Measurements from ENCODE around the gene RELA.
A peak's percentile ranks its signal among the peaks of the same experiment; 100 is the strongest.
"Not testable (repeated sequence)": the region's sequence is repeated elsewhere in the genome, so short reads cannot be mapped to it uniquely, and the experiment has no call there.

RELA gene

DNA sequence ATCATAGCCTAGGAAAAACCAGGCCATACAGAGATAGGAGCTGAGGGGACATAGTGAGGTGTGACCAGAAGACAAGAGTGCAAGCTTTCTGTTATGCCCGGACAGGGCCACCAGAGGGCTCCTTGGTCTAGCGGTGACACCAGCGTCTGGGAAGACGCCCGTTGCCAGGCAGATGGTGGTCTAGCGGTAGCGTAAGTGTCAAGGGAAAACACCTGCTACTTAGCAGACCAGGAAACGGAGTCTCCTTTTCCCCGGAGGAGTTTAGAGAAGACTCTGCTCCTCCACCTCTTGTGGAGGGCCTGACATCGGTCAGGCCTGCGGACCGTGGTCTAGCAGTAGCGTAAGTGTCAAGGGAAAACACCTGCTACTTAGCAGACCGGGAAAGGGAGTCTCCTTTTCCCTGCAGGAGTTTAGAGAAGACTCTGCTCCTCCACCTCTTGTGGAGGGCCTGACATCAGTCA, 43.6 kb upstream of the RELA start:
- peak overlapping the region; percentile 16; the same call in 1 of the 2 replicates for H3K4me3 ChIP-seq (replicated peaks; ENCODE audit: low read depth, low read length)
- peak; percentile 49 for DNase-seq (ENCODE audit: extremely low read depth, insufficient read length)
- H3K27me3 ChIP-seq (replicated peaks; ENCODE audit: control insufficient read depth, insufficient read depth, low read length); H3K36me3 ChIP-seq (ENCODE audit: control insufficient read depth, insufficient read depth, low read length): not testable (repeated sequence)
- TF ChIP-seq, protein P1, sequence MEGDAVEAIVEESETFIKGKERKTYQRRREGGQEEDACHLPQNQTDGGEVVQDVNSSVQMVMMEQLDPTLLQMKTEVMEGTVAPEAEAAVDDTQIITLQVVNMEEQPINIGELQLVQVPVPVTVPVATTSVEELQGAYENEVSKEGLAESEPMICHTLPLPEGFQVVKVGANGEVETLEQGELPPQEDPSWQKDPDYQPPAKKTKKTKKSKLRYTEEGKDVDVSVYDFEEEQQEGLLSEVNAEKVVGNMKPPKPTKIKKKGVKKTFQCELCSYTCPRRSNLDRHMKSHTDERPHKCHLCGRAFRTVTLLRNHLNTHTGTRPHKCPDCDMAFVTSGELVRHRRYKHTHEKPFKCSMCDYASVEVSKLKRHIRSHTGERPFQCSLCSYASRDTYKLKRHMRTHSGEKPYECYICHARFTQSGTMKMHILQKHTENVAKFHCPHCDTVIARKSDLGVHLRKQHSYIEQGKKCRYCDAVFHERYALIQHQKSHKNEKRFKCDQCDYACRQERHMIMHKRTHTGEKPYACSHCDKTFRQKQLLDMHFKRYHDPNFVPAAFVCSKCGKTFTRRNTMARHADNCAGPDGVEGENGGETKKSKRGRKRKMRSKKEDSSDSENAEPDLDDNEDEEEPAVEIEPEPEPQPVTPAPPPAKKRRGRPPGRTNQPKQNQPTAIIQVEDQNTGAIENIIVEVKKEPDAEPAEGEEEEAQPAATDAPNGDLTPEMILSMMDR (IDR thresholded peaks at IDR 0.05; ENCODE audit: insufficient read depth, low read length, poor library complexity, severe bottlenecking): peak; percentile 59

DNA sequence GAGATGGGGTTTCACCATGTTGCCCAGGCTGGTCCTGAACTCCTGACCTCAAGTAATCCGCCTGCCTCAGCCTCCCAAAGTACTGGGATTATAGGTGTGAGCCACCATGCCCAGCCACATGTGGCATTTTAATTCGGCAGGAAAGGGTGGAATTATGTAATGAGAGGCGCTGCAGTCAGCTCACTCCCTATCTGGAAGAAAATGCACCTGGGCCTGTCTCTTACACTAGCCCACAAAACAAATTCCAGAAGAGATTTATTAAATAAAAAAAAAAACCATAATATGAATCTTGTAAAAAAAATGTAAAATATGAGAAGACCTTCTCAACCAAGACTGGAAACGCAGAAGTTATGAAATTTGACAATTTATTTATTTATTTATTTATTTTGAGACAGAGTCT, 41.1 kb upstream of the RELA start:
- TF ChIP-seq, protein P1 (IDR thresholded peaks at IDR 0.05; ENCODE audit: insufficient read depth, low read length, poor library complexity, severe bottlenecking): no peak
- H3K36me3 ChIP-seq (ENCODE audit: control insufficient read depth, insufficient read depth, low read length): no peaks in the 10 kb centered on the region

GRCh38 chr11:65701686-65702085, 39.0 kb upstream of the RELA start:
- Histone ChIP-seq H3K4me3 (replicated peaks; ENCODE audit: low read depth, low read length) (no peak overlapping the region), H3K27me3 (replicated peaks; ENCODE audit: control insufficient read depth, insufficient read depth, low read length) (no peaks in the 10 kb centered on the region), H3K36me3 (ENCODE audit: control insufficient read depth, insufficient read depth, low read length) (no peaks in the 10 kb centered on the region)
- TF ChIP-seq, protein P1 (IDR thresholded peaks at IDR 0.05; ENCODE audit: insufficient read depth, low read length, poor library complexity, severe bottlenecking): no peak
- DNase-seq (ENCODE audit: extremely low read depth, insufficient read length): no peak

More for the DNA sequence above, 41.1 kb upstream of the RELA start:
- no peak for DNase-seq (ENCODE audit: extremely low read depth, insufficient read length)
- no peak overlapping the region for H3K4me3 ChIP-seq (replicated peaks; ENCODE audit: low read depth, low read length)
- no peaks in the 10 kb centered on the region for H3K27me3 ChIP-seq (replicated peaks; ENCODE audit: control insufficient read depth, insufficient read depth, low read length)

DNA sequence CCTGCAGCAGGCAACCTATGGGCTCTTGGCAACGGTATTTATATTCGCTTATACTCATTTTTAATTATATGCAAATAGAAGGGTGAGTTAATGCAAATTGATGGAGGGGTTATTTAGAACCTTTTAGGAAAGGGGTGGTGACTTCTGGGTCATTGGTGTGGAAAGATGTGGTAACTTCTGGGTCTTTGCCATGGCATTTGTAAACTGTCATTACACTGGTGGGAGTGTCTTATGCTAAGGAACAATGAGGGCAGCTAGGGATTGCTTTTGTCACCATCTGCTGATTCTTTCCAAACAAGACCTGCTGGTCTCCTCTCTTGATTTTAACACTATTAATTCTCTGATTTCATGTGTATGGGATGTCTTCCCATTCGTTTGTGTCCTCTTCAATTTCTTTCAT, 37.7 kb upstream of the RELA start:
- no peak for DNase-seq (ENCODE audit: extremely low read depth, insufficient read length)
- Histone ChIP-seq H3K36me3 (ENCODE audit: control insufficient read depth, insufficient read depth, low read length) (no peaks in the 10 kb centered on the region), H3K27me3 (replicated peaks; ENCODE audit: control insufficient read depth, insufficient read depth, low read length) (no peaks in the 10 kb centered on the region), H3K4me3 (replicated peaks; ENCODE audit: low read depth, low read length) (no peak overlapping the region)
- TF ChIP-seq, protein P1 (IDR thresholded peaks at IDR 0.05; ENCODE audit: insufficient read depth, low read length, poor library complexity, severe bottlenecking): no peak

DNA sequence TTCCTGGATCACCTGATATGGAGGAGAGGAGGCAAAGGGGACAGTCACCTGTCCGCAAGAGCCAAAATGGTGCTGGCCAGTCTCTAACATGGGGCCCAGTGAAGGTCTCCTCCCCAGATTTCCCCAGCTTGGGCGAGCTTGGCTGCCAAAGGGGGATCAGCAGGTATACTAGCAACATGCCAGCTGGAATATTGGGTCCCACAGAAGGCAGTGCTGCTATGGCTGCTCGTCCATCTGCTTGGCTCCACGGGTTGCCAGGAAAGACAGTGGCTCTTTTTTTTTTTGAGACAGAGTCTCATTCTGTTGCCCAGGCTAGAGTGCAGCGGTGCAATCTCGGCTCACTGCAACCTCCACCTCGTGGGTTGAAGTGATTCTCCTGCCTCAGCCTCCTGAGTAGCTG, 36.6 kb upstream of the RELA start:
- H3K4me3 ChIP-seq (replicated peaks; ENCODE audit: low read depth, low read length): no peak overlapping the region
- DNase-seq (ENCODE audit: extremely low read depth, insufficient read length): no peak
- TF ChIP-seq, protein P1 (IDR thresholded peaks at IDR 0.05; ENCODE audit: insufficient read depth, low read length, poor library complexity, severe bottlenecking): no peak
- H3K36me3 ChIP-seq (ENCODE audit: control insufficient read depth, insufficient read depth, low read length): no peaks in the 10 kb centered on the region
- H3K27me3 ChIP-seq (replicated peaks; ENCODE audit: control insufficient read depth, insufficient read depth, low read length): no peaks in the 10 kb centered on the region

- no peaks in the 10 kb centered on the region for H3K27me3 ChIP-seq (replicated peaks; ENCODE audit: control insufficient read depth, insufficient read depth, low read length)
- H3K4me3 ChIP-seq (replicated peaks; ENCODE audit: low read depth, low read length): no peak overlapping the region
- H3K36me3 ChIP-seq (ENCODE audit: control insufficient read depth, insufficient read depth, low read length): no peaks in the 10 kb centered on the region
- no peak for DNase-seq (ENCODE audit: extremely low read depth, insufficient read length)
- TF ChIP-seq, protein P1 (IDR thresholded peaks at IDR 0.05; ENCODE audit: insufficient read depth, low read length, poor library complexity, severe bottlenecking): no peak
These were observed 35.5 kb upstream of the RELA start for GRCh38 chr11:65698205-65698604.

Measured in GM06990 (cell line).